Measurements from ENCODE around the gene TAC4.

TAC4 gene

GRCh38 chr17:49842371-49842770, 5.5 kb downstream of the TAC4 start:
- no peak for DNase-seq (ENCODE audit: low spot score)

- no peak for DNase-seq (ENCODE audit: low spot score)
These were observed 6.3 kb downstream of the TAC4 start for GRCh38 chr17:49841548-49841947.

- DNase-seq (ENCODE audit: low spot score), result no peak
These were observed 8.4 kb downstream of the TAC4 start for GRCh38 chr17:49839455-49839854.

GRCh38 chr17:49836111-49837030, 11.5 kb downstream of the TAC4 start:
- peak; percentile 93 for DNase-seq (ENCODE audit: low spot score)

- no peak for DNase-seq (ENCODE audit: low spot score)
These were observed 12.4 kb downstream of the TAC4 start for GRCh38 chr17:49835472-49835871.

GRCh38 chr17:49834118-49834743, 13.6 kb downstream of the TAC4 start:
- DNase-seq (ENCODE audit: low spot score), result no peak

- no peak for DNase-seq (ENCODE audit: low spot score)
These were observed 14.8 kb downstream of the TAC4 start for GRCh38 chr17:49832840-49833599.

- peak; percentile 63 for DNase-seq (ENCODE audit: low spot score)
These were observed 17.3 kb downstream of the TAC4 start for GRCh38 chr17:49830605-49831004.

- DNase-seq (ENCODE audit: low spot score), result no peak
These were observed 18.8 kb downstream of the TAC4 start for GRCh38 chr17:49829026-49829425.

- DNase-seq (ENCODE audit: low spot score), result peak; percentile 47
These were observed 19.5 kb downstream of the TAC4 start for GRCh38 chr17:49828325-49828724.

- no peak for DNase-seq (ENCODE audit: low spot score)
These were observed 22.2 kb downstream of the TAC4 start for GRCh38 chr17:49825645-49826044.

GRCh38 chr17:49823614-49824013, 24.3 kb downstream of the TAC4 start:
- DNase-seq (ENCODE audit: low spot score), result no peak

GRCh38 chr17:49822829-49823228, 25.0 kb downstream of the TAC4 start:
- DNase-seq (ENCODE audit: low spot score), result no peak

- no peak for DNase-seq (ENCODE audit: low spot score)
These were observed 26.0 kb downstream of the TAC4 start for GRCh38 chr17:49821916-49822315.

GRCh38 chr17:49821466-49821865, 26.4 kb downstream of the TAC4 start:
- DNase-seq (ENCODE audit: low spot score), result no peak

GRCh38 chr17:49820773-49821172, 27.1 kb downstream of the TAC4 start:
- no peak for DNase-seq (ENCODE audit: low spot score)

- no peak for DNase-seq (ENCODE audit: low spot score)
These were observed 28.2 kb downstream of the TAC4 start for GRCh38 chr17:49819651-49820050.

- DNase-seq (ENCODE audit: low spot score), result no peak
These were observed 28.7 kb downstream of the TAC4 start for GRCh38 chr17:49819138-49819537.

GRCh38 chr17:49817993-49818392, 29.9 kb downstream of the TAC4 start:
- no peak for DNase-seq (ENCODE audit: low spot score)

GRCh38 chr17:49815761-49816281, 32.0 kb downstream of the TAC4 start:
- DNase-seq (ENCODE audit: low spot score), result peak; percentile 18

GRCh38 chr17:49814781-49815529, 32.9 kb downstream of the TAC4 start:
- DNase-seq (ENCODE audit: low spot score), result no peak

GRCh38 chr17:49809056-49809455, 38.8 kb downstream of the TAC4 start:
- DNase-seq (ENCODE audit: low spot score), result no peak
